DND-41 (cell line): ENCODE data around the gene MAP3K8.

ENCODE experiments used
- CTCF ChIP-seq: IDR thresholded peaks from 2 replicates; pipeline ENCODE4 v1.5.1; 2012; ENCODE audit warnings: borderline replicate concordance, low read length, moderate library complexity, mild to moderate bottlenecking; ENCODE audit not compliant: poor library complexity, severe bottlenecking; ENCODE audit errors: extremely low read depth
- EZH2 ChIP-seq: IDR thresholded peaks from 3 replicates; pipeline ENCODE4 v1.6.1; 2012; ENCODE audit warnings: borderline replicate concordance, low read depth, mild to moderate bottlenecking, moderate library complexity, low read length, inconsistent platforms; ENCODE audit not compliant: severe bottlenecking

- TF ChIP-seq CTCF (no peak), EZH2 (no peak)
Measured at GRCh38 chr10:30398193-30398592, 35.8 kb upstream of the MAP3K8 start.
